HG03558 (cell line): ENCODE measurements around the gene B9D1.

Experiments
- ATAC-seq: cut with Tn5 transposase; IDR thresholded peaks from one replicate; pipeline ENCODE4 v1.9.1; 2021; ENCODE audit warnings: moderate number of reproducible peaks; ENCODE audit not compliant: unreplicated experiment; ENCODE audit errors: extremely low read depth

The B9D1 gene

GRCh38 chr17:19362277-19363113 lies at the start of gene B9D1:
Gene B9D1, minus strand, starts transcription at chr17:19362723. Its CDS starts 154 bp downstream, at chr17:19362569.
- no peak for ATAC-seq

- no peak for ATAC-seq
Observed at GRCh38 chr17:19411631-19412030, 49.1 kb upstream of the B9D1 start.

GRCh38 chr17:19410875-19411620 lies 48.5 kb upstream of the B9D1 start, which contains the start of gene RNF112:
Gene RNF112, plus strand, starts transcription at chr17:19411232. Its CDS starts 177 bp downstream, at chr17:19411409.
- ATAC-seq: no peak

GRCh38 chr17:19410091-19410490 lies 47.6 kb upstream of the B9D1 start:
- ATAC-seq: no peak

- no peak for ATAC-seq
Observed at GRCh38 chr17:19409509-19409908, 47.0 kb upstream of the B9D1 start.

GRCh38 chr17:19409066-19409465 lies 46.5 kb upstream of the B9D1 start:
- ATAC-seq: no peak

GRCh38 chr17:19408346-19408710 lies 45.8 kb upstream of the B9D1 start:
- ATAC-seq: no peak

- no peak for ATAC-seq
Observed at GRCh38 chr17:19407601-19408345, 45.2 kb upstream of the B9D1 start.

GRCh38 chr17:19405114-19405513 lies 42.6 kb upstream of the B9D1 start:
- no peak for ATAC-seq

GRCh38 chr17:19404264-19404663 lies 41.7 kb upstream of the B9D1 start:
- ATAC-seq: no peak

- ATAC-seq: no peak
Observed at GRCh38 chr17:19403021-19403420, 40.5 kb upstream of the B9D1 start.

GRCh38 chr17:19402171-19402570 lies 39.6 kb upstream of the B9D1 start:
- ATAC-seq: no peak

GRCh38 chr17:19401321-19402010 lies 38.9 kb upstream of the B9D1 start:
- ATAC-seq: no peak

- no peak for ATAC-seq
Observed at GRCh38 chr17:19399750-19400450, 37.4 kb upstream of the B9D1 start.

GRCh38 chr17:19398301-19399181 lies 36.0 kb upstream of the B9D1 start:
- no peak for ATAC-seq

GRCh38 chr17:19397556-19398041 lies 35.1 kb upstream of the B9D1 start:
- no peak for ATAC-seq

- ATAC-seq: no peak
Observed at GRCh38 chr17:19392303-19392702, 29.8 kb upstream of the B9D1 start.

- ATAC-seq: no peak
Observed at GRCh38 chr17:19391432-19391831, 28.9 kb upstream of the B9D1 start.
